ENCODE data around the gene BID. TPM values are rescaled to one million over a fixed set of nuclear protein-coding genes. Genes with fewer than 3 reads are reported as not detected.
A peak's percentile ranks its signal among the peaks of the same experiment; 100 is the strongest.

BID gene
- total RNA-seq, 1 donor from 2014 or later, result 15.9 TPM

- TF ChIP-seq, protein P1, sequence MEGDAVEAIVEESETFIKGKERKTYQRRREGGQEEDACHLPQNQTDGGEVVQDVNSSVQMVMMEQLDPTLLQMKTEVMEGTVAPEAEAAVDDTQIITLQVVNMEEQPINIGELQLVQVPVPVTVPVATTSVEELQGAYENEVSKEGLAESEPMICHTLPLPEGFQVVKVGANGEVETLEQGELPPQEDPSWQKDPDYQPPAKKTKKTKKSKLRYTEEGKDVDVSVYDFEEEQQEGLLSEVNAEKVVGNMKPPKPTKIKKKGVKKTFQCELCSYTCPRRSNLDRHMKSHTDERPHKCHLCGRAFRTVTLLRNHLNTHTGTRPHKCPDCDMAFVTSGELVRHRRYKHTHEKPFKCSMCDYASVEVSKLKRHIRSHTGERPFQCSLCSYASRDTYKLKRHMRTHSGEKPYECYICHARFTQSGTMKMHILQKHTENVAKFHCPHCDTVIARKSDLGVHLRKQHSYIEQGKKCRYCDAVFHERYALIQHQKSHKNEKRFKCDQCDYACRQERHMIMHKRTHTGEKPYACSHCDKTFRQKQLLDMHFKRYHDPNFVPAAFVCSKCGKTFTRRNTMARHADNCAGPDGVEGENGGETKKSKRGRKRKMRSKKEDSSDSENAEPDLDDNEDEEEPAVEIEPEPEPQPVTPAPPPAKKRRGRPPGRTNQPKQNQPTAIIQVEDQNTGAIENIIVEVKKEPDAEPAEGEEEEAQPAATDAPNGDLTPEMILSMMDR (IDR thresholded peaks at IDR 0.05), result peak; percentile 87
- Mint-ChIP-seq H3K27ac (ENCODE audit: unreplicated experiment) (no peak overlapping the region), H3K4me3 (ENCODE audit: unreplicated experiment) (no peak overlapping the region), H3K9me3 (ENCODE audit: low read depth) (no peaks in the 10 kb centered on the region), H3K4me1 (ENCODE audit: low read depth) (no peaks in the 10 kb centered on the region), H3K27me3 (ENCODE audit: low read depth) (no peaks in the 10 kb centered on the region), H3K36me3 (ENCODE audit: low read depth) (no peaks in the 10 kb centered on the region)
- DNase-seq (ENCODE audit: low spot score), result no peak
These were observed 31.8 kb downstream of the BID start for GRCh38 chr22:17742527-17742902.

DNA sequence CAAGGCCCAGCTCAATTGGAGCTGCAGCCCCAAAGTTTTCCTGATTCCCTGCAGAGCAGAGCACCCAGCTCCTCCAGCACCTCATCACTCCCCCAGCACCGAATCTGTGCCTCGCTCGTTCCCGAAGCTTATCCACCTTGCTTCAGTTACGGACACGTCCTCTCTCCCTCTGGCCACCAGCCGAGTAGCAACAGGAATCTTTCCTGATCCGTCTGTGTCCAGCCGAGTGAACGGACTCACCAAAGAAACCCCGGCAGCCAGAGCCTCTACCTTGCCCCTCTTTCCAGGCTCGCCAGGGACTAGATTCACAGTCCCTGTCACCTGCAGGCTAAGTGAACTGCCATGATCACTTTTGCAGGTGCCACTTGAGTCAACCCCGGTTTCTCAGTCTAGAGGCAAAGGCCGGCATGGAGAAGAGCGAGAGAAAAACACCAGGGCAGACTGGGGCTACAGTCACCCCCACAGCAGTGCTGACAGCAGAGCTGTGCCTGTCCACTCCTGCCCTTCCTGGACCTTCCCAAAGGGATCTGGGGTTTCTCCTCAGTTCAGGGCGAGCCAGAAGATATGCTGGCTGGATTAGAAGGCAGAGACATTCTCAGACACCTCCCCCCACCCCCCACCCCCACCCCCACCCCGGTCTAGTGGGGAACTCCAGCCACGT is 32.3 kb downstream of the BID start:
- TF ChIP-seq, protein P1 (IDR thresholded peaks at IDR 0.05), result no peak
- H3K4me3 Mint-ChIP-seq (ENCODE audit: unreplicated experiment), result no peak overlapping the region
- no peaks in the 10 kb centered on the region for H3K27me3 Mint-ChIP-seq (ENCODE audit: low read depth)
- H3K36me3 Mint-ChIP-seq (ENCODE audit: low read depth), result no peaks in the 10 kb centered on the region
- no peak for DNase-seq (ENCODE audit: low spot score)
- H3K9me3 Mint-ChIP-seq (ENCODE audit: low read depth), result no peaks in the 10 kb centered on the region
- no peaks in the 10 kb centered on the region for H3K4me1 Mint-ChIP-seq (ENCODE audit: low read depth)
- no peak overlapping the region for H3K27ac Mint-ChIP-seq (ENCODE audit: unreplicated experiment)

GRCh38 chr22:17739196-17739975 is 34.9 kb downstream of the BID start:
- Mint-ChIP-seq H3K27ac (ENCODE audit: unreplicated experiment) (no peak overlapping the region), H3K36me3 (ENCODE audit: low read depth) (no peaks in the 10 kb centered on the region), H3K4me1 (ENCODE audit: low read depth) (peaks cover 3% of the 10 kb centered on the region), H3K4me3 (ENCODE audit: unreplicated experiment) (no peak overlapping the region), H3K27me3 (ENCODE audit: low read depth) (no peaks in the 10 kb centered on the region), H3K9me3 (ENCODE audit: low read depth) (no peaks in the 10 kb centered on the region)
- TF ChIP-seq, protein P1 (IDR thresholded peaks at IDR 0.05), result no peak
- no peak for DNase-seq (ENCODE audit: low spot score)

GRCh38 chr22:17738386-17739128 is 35.7 kb downstream of the BID start:
- peaks cover 2% of the 10 kb centered on the region for H3K36me3 Mint-ChIP-seq (ENCODE audit: low read depth)
- H3K27ac Mint-ChIP-seq (ENCODE audit: unreplicated experiment), result no peak overlapping the region
- no peaks in the 10 kb centered on the region for H3K27me3 Mint-ChIP-seq (ENCODE audit: low read depth)
- TF ChIP-seq, protein P1 (IDR thresholded peaks at IDR 0.05), result no peak
- no peak overlapping the region for H3K4me3 Mint-ChIP-seq (ENCODE audit: unreplicated experiment)
- DNase-seq (ENCODE audit: low spot score), result no peak
- H3K4me1 Mint-ChIP-seq (ENCODE audit: low read depth), result peaks cover 12% of the 10 kb centered on the region
- H3K9me3 Mint-ChIP-seq (ENCODE audit: low read depth), result no peaks in the 10 kb centered on the region

- Mint-ChIP-seq H3K27me3 (ENCODE audit: low read depth) (no peaks in the 10 kb centered on the region), H3K4me3 (ENCODE audit: unreplicated experiment) (no peak overlapping the region), H3K4me1 (ENCODE audit: low read depth) (peaks cover 21% of the 10 kb centered on the region), H3K27ac (ENCODE audit: unreplicated experiment) (no peak overlapping the region), H3K9me3 (ENCODE audit: low read depth) (no peaks in the 10 kb centered on the region), H3K36me3 (ENCODE audit: low read depth) (peaks cover 23% of the 10 kb centered on the region)
- no peak for DNase-seq (ENCODE audit: low spot score)
- TF ChIP-seq, protein P1 (IDR thresholded peaks at IDR 0.05), result no peak
These were observed 40.1 kb downstream of the BID start for GRCh38 chr22:17734187-17734586.
